Endothelial cell of umbilical vein (primary cell): ENCODE measurements around the gene GRM6. TPM values are rescaled to one million over a fixed set of nuclear protein-coding genes. Genes with fewer than 3 reads are reported as not detected.

ENCODE experiments used
- BruUV-seq: library from RNA; stranded (reverse); fragments of 400-500 nt; replicated peaks from 2 replicates; lab custom pipeline; 2021; lab: Mats Ljungman, UMichigan
- CTCF ChIA-PET: fragments of 300-600, 350-600 bp; sonication (Branson Sonifier 250); formaldehyde crosslinking; loops from one replicate; lab custom pipeline; 2021; ENCODE audit warnings: antibody characterized with exemption, inconsistent platforms; lab: Charles Lee
- POLR2A ChIA-PET: fragments of 300-600, 350-600 bp; sonication (Branson Sonifier 250); formaldehyde crosslinking; loops from one replicate; lab custom pipeline; 2021; ENCODE audit warnings: antibody characterized with exemption, inconsistent platforms; lab: Charles Lee
- DNase-seq: peaks from one replicate; pipeline ENCODE4 v3.0.0-alpha.2; 2011; ENCODE audit warnings: low read depth, low spot score
- FAIRE-seq: peaks from 2 replicates; lab custom pipeline; 2011; peaks lifted over from hg19 to GRCh38; lab: Jason Lieb, UNC
- H2AFZ ChIP-seq: 2 replicates; pipeline ENCODE4 v1.6.0; 2012; ENCODE audit warnings: low read depth, low read length, control low read depth, inconsistent platforms
- H3K27ac ChIP-seq: 2 replicates; pipeline ENCODE4 v1.5.1; 2011; ENCODE audit warnings: low read depth, mild to moderate bottlenecking, control low read depth, low read length, moderate library complexity; ENCODE audit not compliant: insufficient read depth
- H3K27me3 ChIP-seq, 2 experiments: 2 replicates each; pipeline versions ENCODE4 v1.6.0 to v1.6.1; 2011; ENCODE audit warnings: low read length in 2 of 2, mixed read lengths in 1 of 2; ENCODE audit not compliant: control insufficient read depth in 2 of 2, insufficient read depth in 2 of 2
- H3K36me3 ChIP-seq, 2 experiments: 2 replicates in 1 of 2; 3 replicates in 1 of 2; pipeline ENCODE4 v1.5.1; 2011; ENCODE audit warnings: low read length in 2 of 2, mild to moderate bottlenecking in 1 of 2, moderate library complexity in 1 of 2; ENCODE audit not compliant: control insufficient read depth in 2 of 2, insufficient read depth in 2 of 2; ENCODE audit errors: extremely low read depth in 1 of 2
- H3K4me1 ChIP-seq: 3 replicates; pipeline ENCODE4 v1.5.1; 2011; ENCODE audit warnings: mild to moderate bottlenecking, low read length; ENCODE audit not compliant: control insufficient read depth, insufficient read depth; ENCODE audit errors: extremely low read depth
- H3K4me2 ChIP-seq: 2 replicates; pipeline ENCODE4 v1.6.1; 2011; ENCODE audit warnings: low read length, control low read depth, mixed read lengths; ENCODE audit not compliant: insufficient read depth
- H3K4me3 ChIP-seq, 3 experiments: fragments of 200-600 bp in 1 of 3; sonication (generic), shearing (Covaris generic) in 1 of 3; replicated peaks in 1 of 3; 2 replicates each; pipeline ENCODE4 v1.5.1; 2011 to 2016; ENCODE audit warnings: control low read depth in 3 of 3, low read length in 3 of 3, mild to moderate bottlenecking in 2 of 3, inconsistent platforms in 1 of 3, low read depth in 1 of 3, moderate library complexity in 1 of 3; ENCODE audit not compliant: insufficient read depth in 1 of 3
- H3K79me2 ChIP-seq: 2 replicates; pipeline ENCODE4 v1.6.0; 2012; ENCODE audit warnings: low read length, inconsistent platforms; ENCODE audit not compliant: control insufficient read depth, insufficient read depth
- H3K9ac ChIP-seq: replicated peaks from 2 replicates; pipeline ENCODE3; 2011; ENCODE audit warnings: low read length, control low read depth; ENCODE audit not compliant: insufficient read depth; ENCODE audit errors: extremely low read depth
- H3K9me1 ChIP-seq: replicated peaks from 3 replicates; pipeline ENCODE4 v1.6.0; 2011; ENCODE audit warnings: mild to moderate bottlenecking, low read length; ENCODE audit not compliant: control insufficient read depth, insufficient read depth; ENCODE audit errors: extremely low read depth
- H3K9me3 ChIP-seq: replicated peaks from 2 replicates; pipeline ENCODE4 v1.5.1; 2012; ENCODE audit warnings: low read length, inconsistent platforms; ENCODE audit not compliant: control insufficient read depth, insufficient read depth
- H4K20me1 ChIP-seq: replicated peaks from 2 replicates; pipeline ENCODE3; 2011; ENCODE audit warnings: mild to moderate bottlenecking, low read length; ENCODE audit not compliant: control insufficient read depth, insufficient read depth; ENCODE audit errors: extremely low read depth
- CTCF ChIP-seq, 2 donors: IDR thresholded peaks; 1 replicate in 1 of 2; 2 replicates in 1 of 2; pipeline ENCODE4 v1.5.1; 2011; ENCODE audit warnings: low read length in 2 of 2, mild to moderate bottlenecking in 2 of 2, moderate library complexity in 2 of 2, control low read depth in 1 of 2, inconsistent platforms in 1 of 2, low read depth in 1 of 2; ENCODE audit not compliant: insufficient read depth in 1 of 2; ENCODE audit errors: extremely low read depth in 1 of 2
- EZH2 ChIP-seq: IDR thresholded peaks from 2 replicates; pipeline ENCODE4 v1.6.1; 2012; ENCODE audit warnings: borderline replicate concordance, low read depth, mild to moderate bottlenecking, moderate library complexity, low read length, inconsistent platforms; ENCODE audit not compliant: severe bottlenecking
- FOS ChIP-seq: IDR thresholded peaks from 2 replicates; pipeline ENCODE4 v1.6.1; 2011; ENCODE audit warnings: mild to moderate bottlenecking, low read length, moderate library complexity, borderline replicate concordance; ENCODE audit not compliant: insufficient read depth
- GATA2 ChIP-seq: IDR thresholded peaks from 2 replicates; pipeline ENCODE4 v1.7.0; 2011; ENCODE audit warnings: low read depth, mild to moderate bottlenecking, moderate library complexity, mixed read lengths, low read length; ENCODE audit not compliant: insufficient read length, insufficient read depth
- JUN ChIP-seq: IDR thresholded peaks from 2 replicates; pipeline ENCODE4 v1.6.1; 2011; ENCODE audit warnings: borderline replicate concordance, low read depth; ENCODE audit not compliant: insufficient read length, insufficient read depth
- MAX ChIP-seq: IDR thresholded peaks from 2 replicates; pipeline ENCODE4 v1.6.1; 2011; ENCODE audit not compliant: insufficient read depth, insufficient read length
- MYC ChIP-seq: IDR thresholded peaks from one replicate; pipeline ENCODE4 v1.6.1; 2011; ENCODE audit warnings: mild to moderate bottlenecking, low read depth, low read length
- POLR2A ChIP-seq: IDR thresholded peaks from 2 replicates; pipeline ENCODE4 v1.6.1; 2012; ENCODE audit warnings: low read depth, mild to moderate bottlenecking, control low read depth, low read length
- POLR2AphosphoS5 ChIP-seq: IDR thresholded peaks from 2 replicates; pipeline ENCODE4 v1.6.1; 2012; ENCODE audit warnings: low read depth, mild to moderate bottlenecking, control low read depth, low read length, moderate library complexity; ENCODE audit not compliant: insufficient read depth
- dilution Hi-C: fragments of 300-500 bp; cut with MboI; formaldehyde crosslinking; loops from one replicate; pipeline ENCODE4 v1.15.0; 2019; ENCODE audit warnings: low sequenced_read_pairs; ENCODE audit not compliant: extremely low pct_ligation_motif_present
- intact Hi-C: fragments of 100-400 bp; cut with micrococcal nuclease; formaldehyde crosslinking; loops from one replicate; pipeline ENCODE4 v1.10.0; 2022
- polyA plus RNA-seq, 4 experiments: library from polyadenylated mRNA; depleted of rRNA in 3 of 4; stranded (reverse) in 3 of 4; unstranded in 1 of 4; fragments of >200 nt; gene quantifications; 2 replicates each; pipeline versions ENCODE4 v1.2.1 to v1.2.3, GENCODE V29; 2011 to 2012; ENCODE audit warnings: missing spikeins in 1 of 4
- total RNA-seq: library from RNA; stranded (reverse); gene quantifications from 2 replicates; pipeline ENCODE4 v1.2.3, GENCODE V29; 2021

GRM6 gene
- total and polyA plus RNA-seq, 2 donors (not counting 3 experiments of a cell fraction or from before 2014, with no cell fraction given): not detected

GRCh38 chr5:178993236-178993765 lies 1.8 kb downstream of the GRM6 start:
- Histone ChIP-seq H3K79me2 (no peaks in the 10 kb centered on the region), H3K4me3 (no peak overlapping the region), H3K9ac (no peak overlapping the region), H3K27ac (no peak overlapping the region), H4K20me1 (no peaks in the 10 kb centered on the region), H3K9me1 (no peaks in the 10 kb centered on the region), H3K27me3 (no peaks in the 10 kb centered on the region), H3K9me3 (peaks cover 4% of the 10 kb centered on the region), H3K4me2 (no peak overlapping the region), H3K36me3 (no peaks in the 10 kb centered on the region), H3K4me1 (no peaks in the 10 kb centered on the region), H2AFZ (no peak overlapping the region)
- DNase-seq: no peak
- dilution Hi-C loops (no loop called here), intact Hi-C loops (no loop called here)
- no peak for FAIRE-seq
- ChIA-PET CTCF (no interaction called here), POLR2A (no interaction called here)
- no peak for TF ChIP-seq FOS
- TF ChIP-seq POLR2AphosphoS5: no peak
- TF ChIP-seq CTCF (IDR thresholded peaks at IDR 0.05; ENCODE audit: extremely low read depth in 1 of 2, insufficient read depth in 1 of 2, low read depth in 1 of 2, low read length in 2 of 2): no peak
- no peak for TF ChIP-seq EZH2
- no peak for TF ChIP-seq GATA2
- TF ChIP-seq MAX: no peak
- no peak for TF ChIP-seq POLR2A
- no peak for TF ChIP-seq JUN
- no peak for TF ChIP-seq MYC
- no TSS peak for BruUV-seq
